GM04504 (cell line): Measurements from ENCODE around the gene FBXO11.

Experiments
- DNase-seq: peaks from one replicate; pipeline ENCODE4 v3.0.0-alpha.2; 2012; ENCODE audit warnings: low read depth

FBXO11 gene

GRCh38 chr2:47849368-47849767 lies 56.9 kb downstream of the FBXO11 start:
- DNase-seq, result no peak

GRCh38 chr2:47844162-47844561 lies 62.1 kb downstream of the FBXO11 start:
- DNase-seq, result no peak

GRCh38 chr2:47843407-47843806 lies 62.9 kb downstream of the FBXO11 start:
- DNase-seq, result no peak

GRCh38 chr2:47842846-47843245 lies 63.5 kb downstream of the FBXO11 start:
- no peak for DNase-seq

- DNase-seq, result no peak
Observed at GRCh38 chr2:47838686-47839085, 67.6 kb downstream of the FBXO11 start.

- DNase-seq, result no peak
Observed at GRCh38 chr2:47838249-47838648, 68.0 kb downstream of the FBXO11 start.

- no peak for DNase-seq
Observed at GRCh38 chr2:47833516-47833968, 72.8 kb downstream of the FBXO11 start.

- no peak for DNase-seq
Observed at GRCh38 chr2:47822518-47822917, 83.8 kb downstream of the FBXO11 start.

GRCh38 chr2:47819834-47820233 lies 86.5 kb downstream of the FBXO11 start:
- DNase-seq, result peak; percentile 5

- DNase-seq, result no peak
Observed at GRCh38 chr2:47818777-47819176, 87.5 kb downstream of the FBXO11 start.

- no peak for DNase-seq
Observed at GRCh38 chr2:47815764-47816163, 90.5 kb downstream of the FBXO11 start.

GRCh38 chr2:47811668-47812067 lies 94.6 kb downstream of the FBXO11 start:
- no peak for DNase-seq

- no peak for DNase-seq
Observed at GRCh38 chr2:47810850-47811249, 95.4 kb downstream of the FBXO11 start.

- no peak for DNase-seq
Observed at GRCh38 chr2:47809903-47810302, 96.4 kb downstream of the FBXO11 start.

- DNase-seq, result no peak
Observed at GRCh38 chr2:47808614-47809013, 97.7 kb downstream of the FBXO11 start.

- no peak for DNase-seq
Observed at GRCh38 chr2:47805850-47806249, 100.4 kb downstream of the FBXO11 start.

- DNase-seq, result no peak
Observed at GRCh38 chr2:47803770-47804169, 102.5 kb downstream of the FBXO11 start.

GRCh38 chr2:47803363-47803762 lies 102.9 kb downstream of the FBXO11 start:
- no peak for DNase-seq

- no peak for DNase-seq
Observed at GRCh38 chr2:47801118-47801517, 105.2 kb downstream of the FBXO11 start.

- DNase-seq, result no peak
Observed at GRCh38 chr2:47799031-47799609, 107.2 kb downstream of the FBXO11 start.

GRCh38 chr2:47798631-47799030 lies 107.7 kb downstream of the FBXO11 start:
- DNase-seq, result no peak

GRCh38 chr2:47796090-47796697 lies 110.1 kb downstream of the FBXO11 start:
- DNase-seq, result no peak

GRCh38 chr2:47785986-47786385 lies 120.3 kb downstream of the FBXO11 start:
- DNase-seq, result no peak

- DNase-seq, result no peak
Observed at GRCh38 chr2:47784352-47784851, 121.9 kb downstream of the FBXO11 start.
